ENCODE results near the gene NID1.
"Not testable (repeated sequence)": the region's sequence is repeated elsewhere in the genome, so short reads cannot be mapped to it uniquely, and the experiment has no call there.

NID1 gene

DNA sequence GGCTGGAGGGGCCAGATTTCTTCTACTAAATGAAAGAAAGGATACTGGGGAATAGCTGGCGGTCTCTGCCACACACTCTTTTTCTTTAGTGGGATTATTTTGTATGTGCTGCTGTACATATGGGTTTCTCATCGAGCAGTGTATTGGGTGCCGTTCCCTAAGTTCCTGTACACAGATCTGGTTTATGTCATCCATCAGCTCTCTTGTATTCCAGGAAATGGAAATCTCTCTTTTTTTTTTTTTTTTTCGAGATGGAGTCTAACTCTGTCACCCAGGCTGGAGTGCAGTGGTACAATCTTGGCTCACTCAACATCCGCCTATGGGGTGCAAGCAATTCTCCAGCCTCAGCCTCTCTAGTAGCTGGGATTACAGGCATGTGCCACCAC lies 27.0 kb upstream of the NID1 start:
- DNase-seq: no peak

DNA sequence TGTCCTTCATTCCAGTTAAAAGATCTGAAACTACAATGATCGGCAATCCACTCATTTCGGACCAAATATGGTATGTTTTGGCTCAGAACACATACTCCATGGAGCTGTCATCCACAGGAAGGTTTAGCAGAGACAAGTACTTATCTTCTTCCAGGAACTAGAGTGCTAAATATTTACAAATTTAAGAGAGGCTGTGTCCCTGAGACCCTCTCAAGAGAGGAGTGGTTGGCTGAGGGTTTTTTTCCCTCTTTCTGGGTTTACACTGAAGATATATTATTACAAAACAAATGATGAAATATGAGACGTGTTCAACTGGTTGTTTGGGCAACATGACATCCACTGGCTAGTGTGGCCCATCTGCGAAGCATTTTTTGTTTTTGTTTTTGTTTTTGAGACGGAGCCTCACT lies 25.9 kb upstream of the NID1 start:
- no peak for DNase-seq

DNA sequence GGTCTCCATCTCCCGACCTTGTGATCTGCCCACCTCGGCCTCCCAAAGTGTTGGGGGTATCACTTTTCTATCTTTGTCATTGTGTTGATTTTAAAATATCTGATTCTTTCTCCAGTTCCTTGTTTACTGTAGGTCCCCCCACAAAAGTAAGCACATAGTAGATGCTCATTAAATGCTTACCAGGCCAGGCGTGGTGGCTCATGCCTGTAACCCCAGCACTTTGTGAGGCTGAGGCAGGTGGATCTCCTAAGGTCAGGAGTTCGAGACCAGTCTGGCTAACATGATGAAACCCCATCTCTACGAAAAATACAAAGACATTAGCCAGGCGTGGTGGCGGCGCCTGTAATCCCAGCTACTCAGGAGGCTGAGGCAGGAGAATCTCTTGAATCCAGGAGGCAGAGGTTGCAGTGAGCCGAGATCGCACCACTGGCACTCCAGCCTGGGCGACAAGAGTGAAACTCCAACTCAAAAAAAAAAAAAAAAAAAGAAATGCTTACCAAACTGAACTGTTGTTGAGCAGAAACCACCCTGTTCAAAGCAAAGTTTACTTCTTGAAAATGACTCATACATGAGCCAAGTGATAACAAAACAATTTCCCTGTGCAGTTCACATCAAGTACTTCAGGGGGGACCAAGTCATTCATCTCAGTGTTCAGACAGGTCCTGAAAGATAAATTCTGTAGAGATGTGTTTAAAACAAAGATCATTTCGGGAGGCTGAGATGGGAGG lies 24.3 kb upstream of the NID1 start:
- no peak for DNase-seq

DNA sequence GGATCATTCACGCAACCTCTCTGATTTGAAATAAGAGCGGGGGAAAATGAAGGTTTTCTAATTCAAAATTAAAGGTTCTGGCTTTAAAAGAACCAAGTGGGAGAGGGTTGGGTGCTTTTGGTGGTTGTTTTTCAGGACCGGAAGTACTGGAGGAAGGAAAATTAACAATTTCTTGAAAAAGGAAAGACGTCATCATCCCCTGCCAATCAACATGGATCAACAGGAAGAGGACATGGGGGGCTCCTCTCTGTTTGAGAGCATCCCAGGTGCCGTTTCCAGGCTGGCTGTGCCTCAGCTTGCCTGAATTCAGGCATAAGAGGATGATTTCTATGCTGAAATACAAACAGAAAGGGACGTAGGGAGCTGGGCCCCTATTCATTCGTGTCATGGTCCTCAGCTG lies 21.6 kb upstream of the NID1 start:
- no peak for DNase-seq

DNA sequence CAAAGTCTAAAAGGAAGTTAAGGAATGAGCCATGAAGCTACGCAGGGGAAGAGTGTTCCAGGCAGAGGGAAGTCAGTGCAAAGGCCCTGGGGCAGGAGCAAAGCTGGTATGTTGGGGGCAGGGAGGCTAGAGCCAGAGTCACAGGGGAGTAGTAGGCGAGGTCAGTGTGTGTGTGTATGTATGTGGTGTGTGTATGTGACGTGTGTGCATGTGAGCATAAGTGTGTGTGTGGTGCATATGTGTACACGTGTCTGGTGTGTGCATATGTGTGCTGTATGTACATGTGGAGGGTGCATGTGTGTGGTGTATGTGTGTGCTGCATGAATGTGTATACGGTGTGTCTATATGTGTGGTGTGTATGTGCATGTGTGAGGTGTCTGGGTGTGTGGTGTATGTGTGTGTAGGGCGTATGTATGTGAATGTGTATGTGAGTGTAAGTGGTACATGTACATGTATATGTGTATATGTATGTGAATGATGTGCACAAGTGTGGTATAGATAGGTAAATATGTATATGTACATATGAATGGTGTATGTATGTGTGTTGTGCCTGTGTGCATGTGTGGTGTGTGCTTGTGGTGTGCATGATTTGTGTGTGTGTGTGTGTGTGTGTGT lies 20.8 kb upstream of the NID1 start:
- no peak for DNase-seq

DNA sequence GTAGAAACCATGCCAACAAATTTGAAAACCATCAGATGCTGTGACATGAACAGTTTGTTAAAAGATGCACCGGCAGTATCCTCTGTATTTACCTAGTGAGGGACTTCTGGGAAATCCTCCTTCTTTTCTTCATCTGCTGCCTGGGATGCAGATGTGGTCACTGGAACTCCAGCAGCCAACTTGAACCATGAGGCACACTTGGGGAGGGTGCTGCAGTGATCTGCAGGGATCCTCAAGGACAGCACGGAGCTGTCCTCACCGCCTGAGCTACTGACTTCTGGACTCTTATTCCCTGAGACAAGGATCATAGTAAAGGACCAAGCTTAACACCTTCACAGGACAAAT lies 19.5 kb upstream of the NID1 start:
- no peak for DNase-seq

DNA sequence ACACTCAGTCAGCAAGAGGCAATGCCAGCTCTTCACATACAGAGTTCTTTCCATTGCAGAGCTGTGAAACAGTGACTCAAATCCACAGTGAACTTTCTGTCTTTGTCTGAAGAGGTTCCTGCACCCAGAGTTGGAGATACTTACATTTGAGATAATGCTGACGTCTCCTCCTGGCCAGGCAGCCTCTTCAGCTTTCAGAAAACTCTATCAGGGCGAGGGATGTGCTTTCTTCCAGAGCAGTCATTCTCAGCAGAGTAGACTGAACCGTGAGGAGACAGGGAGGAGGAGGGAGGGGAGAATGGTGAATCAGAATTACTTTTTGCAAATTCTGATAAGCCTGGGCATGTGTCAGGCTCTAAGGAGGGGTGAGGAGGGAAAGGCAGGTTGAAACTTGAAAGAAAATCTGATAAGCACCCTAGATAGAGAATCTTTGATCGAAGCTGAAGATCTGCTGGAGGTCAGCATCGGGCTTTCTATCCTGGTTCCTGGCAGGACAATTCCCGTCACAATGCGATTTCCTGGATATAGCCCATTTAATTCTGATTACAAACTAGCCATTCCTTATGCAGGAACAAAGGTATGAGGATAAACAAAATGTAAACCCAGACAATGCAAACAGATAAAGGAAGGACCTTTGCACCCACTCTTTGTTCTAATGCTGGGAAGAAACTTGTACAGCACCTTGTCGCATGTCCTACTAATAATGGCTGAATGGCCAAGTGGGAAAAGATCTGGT lies 18.9 kb upstream of the NID1 start:
- no peak for DNase-seq

DNA sequence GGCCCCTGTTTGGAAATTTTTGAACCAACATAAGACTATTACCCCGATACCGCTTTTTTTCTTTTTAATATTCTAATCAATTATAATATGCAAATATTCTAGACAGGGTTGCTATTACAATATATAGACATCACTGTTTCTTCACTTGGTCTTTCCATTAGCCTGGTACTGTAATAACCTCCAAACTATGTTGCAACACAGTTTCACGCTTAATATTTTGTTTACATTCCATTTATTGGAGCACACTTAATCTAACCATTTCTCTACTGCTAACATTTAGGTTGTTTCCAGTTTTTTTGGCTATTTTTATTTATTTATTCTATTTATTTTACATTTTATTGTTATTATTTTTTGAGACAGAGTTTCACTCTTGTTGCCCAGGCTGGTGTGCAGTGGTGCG lies 17.6 kb upstream of the NID1 start:
- no peak for DNase-seq

DNA sequence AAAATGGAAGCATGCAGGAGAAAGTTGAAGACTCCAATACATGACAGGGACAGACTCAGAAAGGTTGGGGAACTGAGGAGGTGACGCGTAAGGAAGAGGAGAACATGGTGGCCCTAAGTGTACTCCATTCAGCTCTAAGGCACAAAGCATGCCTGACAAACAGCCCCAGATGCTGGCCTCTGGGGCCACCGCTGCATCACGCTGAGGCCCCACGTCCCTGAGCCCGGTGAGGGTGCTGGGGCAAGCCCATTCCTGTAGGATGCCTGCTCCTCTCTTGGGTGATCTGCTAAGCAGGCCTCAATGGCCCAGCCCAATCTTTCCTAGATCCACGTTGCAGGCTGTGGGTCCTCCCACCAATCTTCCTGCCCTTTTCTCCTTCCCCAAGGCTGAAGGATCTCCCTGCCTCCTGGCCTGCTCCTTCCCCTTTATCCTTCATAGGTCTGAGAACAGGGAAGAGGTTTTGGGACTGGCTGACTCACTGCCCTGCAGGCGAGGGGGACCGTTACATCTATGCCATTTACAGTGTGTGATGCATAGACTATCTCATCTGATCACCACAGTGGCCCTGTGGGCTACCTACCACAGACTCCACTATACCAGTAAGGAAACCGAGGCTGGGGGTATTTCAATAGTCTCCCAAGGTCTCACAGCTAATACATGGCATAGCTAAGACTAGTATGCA lies 16.8 kb upstream of the NID1 start:
- no peak for DNase-seq

DNA sequence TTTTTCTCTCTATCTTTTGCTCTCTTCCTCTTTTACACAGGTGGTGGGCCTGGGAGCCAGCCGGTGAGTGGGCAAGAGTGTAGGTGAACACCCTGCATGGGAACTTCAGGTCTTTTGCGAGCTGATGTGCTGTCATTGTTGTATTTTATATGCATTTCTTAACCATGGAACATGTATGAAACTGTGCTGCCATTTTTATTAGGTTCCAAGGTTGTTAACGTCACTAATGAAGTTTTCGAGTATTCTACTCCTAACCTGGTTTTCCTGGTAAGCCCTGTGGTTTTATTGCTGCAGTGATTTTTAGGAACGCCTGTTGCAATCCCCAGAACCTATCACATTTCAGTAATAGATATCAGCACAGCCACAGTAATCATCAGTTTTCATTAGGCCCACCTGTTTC lies 14.8 kb upstream of the NID1 start:
- DNase-seq: no peak

DNA sequence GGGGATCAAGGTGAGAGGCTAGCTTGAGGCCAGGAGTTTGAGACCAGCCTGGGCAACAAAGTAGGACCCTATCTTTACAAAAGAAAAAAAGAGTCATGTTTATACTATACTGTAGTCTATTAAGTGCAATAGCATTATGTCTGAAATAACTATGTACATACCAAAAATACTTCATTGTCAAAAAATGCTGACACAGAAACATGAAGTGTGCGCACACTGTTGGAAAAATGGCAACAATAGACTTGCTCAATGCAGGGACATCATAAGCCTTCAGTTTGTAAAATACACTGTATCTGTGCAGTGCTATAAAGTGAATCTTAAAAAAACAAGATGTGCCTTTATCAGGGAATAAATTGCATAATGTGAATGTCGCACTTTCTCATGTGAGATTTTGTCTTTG lies 14.1 kb upstream of the NID1 start:
- no peak for DNase-seq

DNA sequence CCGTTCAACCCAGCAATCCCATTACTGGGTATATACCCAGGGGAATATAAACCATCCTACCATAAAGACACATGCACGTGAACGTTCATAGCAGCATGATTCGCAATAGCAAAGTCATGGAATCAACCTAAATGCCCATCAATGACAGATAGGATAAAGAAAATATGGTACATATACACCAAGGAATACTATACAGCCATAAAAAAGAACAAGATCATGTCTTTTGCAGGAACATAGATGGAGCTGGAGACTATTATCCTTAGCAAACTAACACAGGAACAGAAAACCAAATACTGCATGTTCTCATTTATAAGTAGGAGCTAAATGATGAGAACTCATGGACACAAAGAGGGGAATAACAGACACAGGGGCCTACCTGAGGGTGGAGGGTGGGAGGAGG lies 13.2 kb upstream of the NID1 start:
- not testable (repeated sequence) for DNase-seq

DNA sequence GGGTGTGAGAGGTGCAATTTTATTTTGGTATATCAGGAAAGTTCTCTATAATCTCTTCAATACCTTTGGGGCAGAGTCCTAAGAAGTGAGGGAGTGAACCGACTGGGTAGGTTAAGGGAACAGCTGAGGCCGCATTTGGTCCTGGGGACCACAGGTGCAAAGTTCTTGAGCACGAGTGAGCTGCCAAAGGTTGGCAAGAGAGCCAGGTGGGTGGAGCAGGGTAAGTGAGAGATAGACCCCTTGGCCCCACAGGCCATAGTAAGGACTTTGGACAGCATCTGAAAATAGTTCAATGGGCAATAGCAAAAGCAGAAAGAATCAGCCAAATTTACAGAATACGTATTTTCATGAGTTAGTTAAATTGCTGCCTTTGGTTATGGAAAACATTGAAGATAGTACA lies 11.0 kb upstream of the NID1 start:
- no peak for DNase-seq

DNA sequence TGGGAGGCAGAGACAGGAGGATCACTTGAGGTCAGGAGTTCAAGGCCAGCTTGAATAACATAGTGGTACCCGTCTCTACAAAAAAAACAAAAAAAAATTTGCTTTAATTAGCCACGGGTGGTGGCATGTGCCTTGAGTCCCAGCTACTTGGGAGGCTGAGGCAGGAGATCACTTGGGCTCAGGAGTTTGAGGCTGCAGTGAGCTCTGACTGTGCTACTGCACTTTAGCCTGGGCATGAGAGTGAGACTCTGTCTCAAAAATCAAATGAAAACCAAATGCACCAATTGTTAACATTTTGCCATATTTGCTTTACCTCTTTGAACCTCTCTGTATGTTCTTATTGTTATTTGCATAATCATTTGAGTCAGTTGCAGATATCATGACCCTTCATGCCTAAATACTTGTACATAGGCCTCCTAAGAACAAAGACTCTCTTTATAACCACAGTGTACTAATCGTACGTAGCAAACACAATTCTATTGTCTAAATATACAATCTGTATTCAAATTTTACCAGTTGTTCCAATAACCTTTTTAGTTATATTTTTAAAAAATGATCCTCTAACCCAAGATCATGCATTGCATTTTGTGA lies 8.5 kb upstream of the NID1 start:
- DNase-seq: no peak

DNA sequence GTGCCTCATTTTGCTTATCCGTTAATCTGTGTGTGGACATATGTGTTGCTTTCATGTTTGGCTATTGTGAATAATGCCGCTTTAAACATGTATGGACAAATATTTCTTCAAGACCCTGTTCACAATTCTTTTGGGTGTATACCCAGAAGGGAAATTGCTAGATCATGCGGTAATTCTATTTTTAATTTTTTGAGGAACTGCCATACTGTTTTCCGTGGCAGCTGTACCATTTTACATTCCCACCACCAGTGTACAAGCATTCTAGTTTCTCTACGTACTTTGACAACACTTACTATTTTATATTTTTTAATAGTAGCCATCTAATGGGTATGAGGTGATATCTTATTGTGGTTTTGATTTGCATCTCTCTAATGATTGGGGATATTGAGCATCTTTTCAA lies 7.1 kb upstream of the NID1 start:
- no peak for DNase-seq

DNA sequence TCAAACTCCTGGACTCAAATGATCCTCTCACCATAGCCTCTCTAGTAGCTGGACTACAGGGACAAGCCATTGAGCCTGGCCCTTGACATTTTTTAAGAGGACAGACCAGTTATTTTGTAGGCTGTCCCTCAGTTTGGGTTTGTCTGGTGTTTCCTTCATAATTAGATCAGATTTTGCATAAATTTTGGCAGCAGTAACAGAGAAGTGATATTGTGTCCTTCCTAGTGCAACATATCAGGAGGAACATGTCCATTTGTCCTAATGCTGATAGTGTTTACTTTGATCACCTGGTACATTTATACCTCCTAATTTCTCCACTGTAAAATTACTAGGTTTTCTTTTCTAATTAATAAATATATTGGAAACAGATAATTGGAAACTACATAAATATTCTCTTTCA lies 5.9 kb upstream of the NID1 start:
- no peak for DNase-seq

DNA sequence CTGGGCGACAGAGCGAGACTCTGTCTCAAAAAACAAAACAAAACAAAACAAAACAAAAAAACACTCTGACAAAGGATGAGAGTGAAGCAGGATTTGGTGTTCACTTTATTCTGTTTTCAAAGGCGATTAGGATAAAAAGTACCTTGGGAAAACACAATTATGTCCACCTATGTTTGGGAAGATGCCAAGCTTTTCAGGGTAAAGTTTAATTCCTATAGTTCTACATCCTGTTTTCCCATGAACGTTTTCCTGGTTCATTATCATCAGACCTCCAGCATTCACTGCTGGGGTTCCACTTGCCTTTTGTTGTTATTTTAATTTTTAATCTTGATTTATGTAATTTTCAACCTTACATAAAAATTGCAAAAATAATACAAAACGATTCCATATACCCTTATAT lies 4.9 kb upstream of the NID1 start:
- no peak for DNase-seq

DNA sequence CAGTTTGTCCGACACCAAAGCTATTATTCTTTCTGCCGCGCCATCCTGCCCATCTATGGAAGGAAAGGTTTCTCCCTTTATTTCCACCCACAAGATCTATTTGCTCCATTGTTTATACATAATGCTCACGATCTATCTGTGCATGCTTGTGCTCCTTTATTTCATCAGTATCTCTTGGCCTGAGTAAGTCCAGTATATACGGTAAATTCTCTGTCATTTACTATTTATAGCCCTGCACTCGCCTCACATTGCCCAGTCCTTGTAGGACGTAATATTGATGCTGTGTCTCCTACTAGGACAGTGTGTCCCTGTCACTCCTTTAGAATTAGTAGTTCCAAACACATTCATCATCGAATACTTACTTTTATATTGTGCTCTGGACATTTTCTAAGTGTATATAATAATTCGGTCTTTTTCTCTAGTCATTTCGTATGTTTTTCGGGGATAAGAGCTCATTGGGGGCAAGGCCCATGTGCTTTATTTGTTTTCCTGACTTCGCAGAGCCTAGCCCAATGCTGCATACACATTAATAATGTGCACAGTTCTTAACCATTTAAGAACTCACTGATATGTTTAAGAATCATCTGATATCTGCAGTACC lies 3.1 kb upstream of the NID1 start:
- no peak for DNase-seq

DNA sequence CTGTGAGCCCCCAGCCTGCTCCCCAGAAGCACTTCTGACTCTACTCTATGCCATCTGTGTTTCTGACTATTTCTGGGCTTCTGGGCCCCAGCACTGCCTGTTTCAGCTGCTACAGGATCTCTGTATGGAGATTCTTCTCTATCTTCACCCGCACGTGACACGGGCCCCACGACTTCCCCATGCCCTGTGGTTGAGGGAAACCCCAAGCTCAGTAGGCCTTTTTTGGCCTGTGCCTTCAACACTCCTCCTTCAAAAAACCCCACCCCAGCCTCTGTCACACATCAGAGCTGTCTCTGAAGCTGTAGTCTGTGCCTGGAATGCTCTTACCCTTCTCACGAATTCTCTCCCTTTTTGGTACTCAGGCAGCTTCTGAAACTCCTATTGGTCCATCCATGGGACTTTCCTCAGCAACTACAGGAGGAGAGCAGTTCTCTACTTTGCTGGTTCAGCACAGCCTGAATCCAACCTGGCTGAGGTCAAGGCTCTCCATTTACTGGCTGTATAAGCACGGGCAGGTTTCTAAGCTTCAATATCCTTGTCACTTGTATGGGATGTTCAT lies 2.0 kb upstream of the NID1 start:
- no peak for DNase-seq

DNA sequence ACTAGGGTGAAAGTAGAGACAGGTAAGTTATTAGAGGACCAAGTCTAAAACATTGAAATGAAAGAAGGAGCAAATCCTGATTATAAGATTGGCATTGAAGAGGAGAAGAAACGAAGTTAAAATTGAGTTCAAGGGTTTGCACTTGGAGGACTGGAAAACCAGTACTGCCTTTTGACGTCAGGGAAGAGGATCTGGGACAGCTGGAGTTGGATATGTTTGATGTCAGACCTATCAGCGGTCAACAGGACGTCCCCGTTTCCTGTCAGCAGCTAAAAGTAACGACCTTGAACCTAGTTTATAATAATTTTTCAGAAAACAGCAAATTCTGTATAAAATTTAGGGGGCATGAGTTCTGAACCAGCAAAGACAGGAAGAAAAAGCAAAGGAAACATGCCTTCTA lies 1.2 kb upstream of the NID1 start:
- DNase-seq: no peak

DNA sequence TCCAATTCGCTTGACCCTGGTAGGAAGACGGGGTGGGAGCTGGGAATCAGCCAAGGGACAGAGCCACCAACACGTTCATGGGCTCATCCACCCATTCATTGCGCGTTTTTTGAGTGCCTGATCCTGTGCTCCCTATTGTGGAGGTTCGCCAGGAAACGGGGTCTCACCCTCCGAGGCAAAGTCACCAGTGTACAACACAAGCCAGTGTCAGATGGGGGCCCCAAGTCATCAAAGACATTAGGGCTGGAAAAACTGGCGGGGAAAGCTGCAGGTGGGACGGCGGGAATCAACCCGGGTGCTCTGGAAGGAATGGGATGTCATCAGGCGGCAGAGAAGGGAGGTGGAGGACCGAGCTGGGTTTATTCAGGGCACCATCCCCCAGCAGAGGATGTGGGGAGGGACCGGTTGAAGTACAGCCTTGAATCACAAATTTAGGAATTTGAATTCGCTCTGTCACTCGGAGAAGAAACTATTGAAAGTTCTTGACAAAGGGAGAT lies 667 bp upstream of the NID1 start:
- DNase-seq: no peak

DNA sequence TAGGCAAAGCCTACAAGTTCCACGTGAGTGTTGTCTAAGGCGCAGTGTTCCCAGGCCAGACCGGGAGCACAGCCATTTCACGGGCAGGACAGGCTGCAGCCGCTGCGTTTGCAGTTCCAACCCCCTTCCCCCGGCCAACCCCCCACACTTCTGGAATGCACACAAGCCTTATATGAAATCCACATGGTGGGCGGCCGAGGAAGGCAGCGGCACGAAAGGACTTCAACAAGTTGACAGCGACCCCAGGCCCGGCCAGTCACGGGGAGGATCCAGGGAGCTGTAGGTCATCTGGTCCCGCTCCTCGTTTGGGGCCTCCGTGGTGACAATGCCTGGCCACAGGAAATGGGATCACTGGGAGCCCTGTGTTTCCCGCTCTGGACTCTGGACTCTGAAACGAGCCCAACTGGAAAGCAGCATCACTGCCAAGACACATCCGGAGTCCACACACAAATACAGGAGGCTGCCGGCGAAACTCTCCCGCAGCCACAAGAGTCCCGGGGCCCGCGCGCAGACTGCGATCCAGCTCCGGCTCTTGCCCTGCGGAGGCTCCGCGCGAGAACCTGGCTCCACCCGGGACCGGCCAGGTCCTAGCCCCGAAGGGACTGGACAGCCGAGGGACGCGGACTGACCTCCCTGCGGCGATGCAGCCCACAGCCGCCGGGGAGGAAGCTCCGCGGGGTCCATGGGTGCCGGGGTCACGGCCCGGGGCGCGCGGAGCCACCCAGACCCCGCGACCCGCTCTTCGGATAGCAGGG lies 794 bp downstream of the NID1 start:
- no peak for DNase-seq
